OCI-M1 (cell line): ENCODE data around the gene ARHGEF12.
A peak's percentile ranks its signal among the peaks of the same experiment; 100 is the strongest.

Experiments used
- DNase-seq: peaks from one replicate; lab custom pipeline; 2025; lab: John Stamatoyannopoulos, UW

Gene ARHGEF12

DNA sequence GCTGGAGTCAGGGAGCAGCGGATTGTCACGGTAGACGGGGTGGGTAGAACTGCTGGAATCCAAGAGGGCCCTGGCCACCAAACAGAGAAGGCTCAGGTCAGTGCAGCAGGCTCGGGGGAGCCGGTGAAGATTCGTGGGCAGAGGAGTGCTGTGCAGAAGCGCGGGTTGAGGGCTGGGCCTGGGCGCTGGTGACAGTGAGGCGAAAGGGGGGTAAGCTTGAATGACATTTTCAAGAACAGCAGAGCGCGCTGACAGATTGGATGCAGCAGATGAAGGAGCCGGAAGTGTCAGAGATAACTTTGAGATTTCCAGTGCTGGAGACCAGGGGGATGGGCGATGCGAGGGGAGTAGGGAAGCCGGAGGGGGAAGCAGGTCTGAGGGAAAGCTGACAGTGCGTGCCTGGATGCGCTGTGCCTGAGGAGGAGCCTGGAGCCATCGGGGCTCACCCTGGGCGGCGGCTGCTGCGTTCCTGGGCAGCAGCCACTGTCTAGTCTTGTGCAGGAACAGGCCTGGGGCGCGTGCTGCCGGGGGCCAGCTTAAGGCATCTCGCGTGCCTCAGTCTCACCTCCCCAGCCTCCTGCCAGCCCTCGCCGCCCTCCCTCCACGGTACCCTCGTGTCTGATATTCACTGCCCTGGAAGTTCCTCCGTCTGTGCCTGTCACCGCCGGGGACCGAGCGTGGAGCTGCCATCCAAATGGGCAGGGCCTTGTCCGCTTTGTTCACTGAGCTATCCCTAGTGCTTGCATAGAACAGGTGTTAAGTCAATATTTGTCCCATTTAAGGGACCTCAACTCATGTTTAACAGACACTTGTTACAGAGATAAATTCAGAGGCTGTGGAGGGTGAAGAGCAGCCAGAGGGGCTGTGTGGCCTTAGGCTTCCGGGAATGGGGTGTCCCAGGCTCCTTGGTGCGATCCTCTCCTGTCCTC, 180.5 kb downstream of the ARHGEF12 start:
- DNase-seq = no peak

DNA sequence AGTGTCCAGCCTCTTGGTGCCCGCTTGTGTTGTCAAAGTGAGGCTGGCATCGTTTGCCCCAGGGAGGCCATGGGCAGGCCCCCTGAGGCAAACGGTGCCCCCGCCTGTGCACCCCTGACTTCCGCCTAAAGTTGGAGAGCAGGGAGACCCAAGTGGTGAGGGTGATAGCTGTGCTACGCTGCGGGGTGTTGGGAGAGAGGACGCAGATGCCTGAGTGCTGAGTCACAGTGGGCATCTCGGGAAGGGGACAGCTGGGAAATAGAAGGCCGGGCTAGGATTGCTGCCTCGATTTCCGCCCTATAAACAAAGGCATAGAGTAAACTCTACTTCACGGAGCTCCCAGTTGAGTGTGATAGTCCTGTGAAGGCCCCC, 181.2 kb downstream of the ARHGEF12 start:
- DNase-seq = no peak

GRCh38 chr11:120517801-120518291, 181.6 kb downstream of the ARHGEF12 start:
- no peak for DNase-seq

DNA sequence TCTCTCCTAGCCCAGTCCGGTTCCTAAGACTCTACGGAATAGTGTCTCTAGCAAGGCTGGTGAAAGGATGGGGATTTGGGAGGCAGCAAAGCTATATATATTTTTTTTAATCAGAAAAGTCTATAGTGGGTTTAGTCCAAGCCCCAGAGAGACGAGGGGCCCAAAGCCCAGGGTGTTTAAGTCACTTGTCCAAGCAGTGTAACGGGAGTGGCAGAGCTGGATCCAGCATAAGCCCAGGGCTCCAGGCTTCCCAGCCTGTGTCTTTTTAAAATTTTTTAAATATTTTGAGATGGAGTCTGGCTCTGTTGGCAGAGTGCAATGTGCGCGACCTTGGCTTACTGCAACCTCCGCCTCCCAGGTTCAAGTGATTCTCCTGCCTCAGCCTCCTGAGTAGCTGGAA, 182.1 kb downstream of the ARHGEF12 start:
- no peak for DNase-seq

- DNase-seq = no peak
Observed at GRCh38 chr11:120519474-120519873, 183.3 kb downstream of the ARHGEF12 start.

- no peak for DNase-seq
Observed at GRCh38 chr11:120520091-120520822, 184.0 kb downstream of the ARHGEF12 start.

DNA sequence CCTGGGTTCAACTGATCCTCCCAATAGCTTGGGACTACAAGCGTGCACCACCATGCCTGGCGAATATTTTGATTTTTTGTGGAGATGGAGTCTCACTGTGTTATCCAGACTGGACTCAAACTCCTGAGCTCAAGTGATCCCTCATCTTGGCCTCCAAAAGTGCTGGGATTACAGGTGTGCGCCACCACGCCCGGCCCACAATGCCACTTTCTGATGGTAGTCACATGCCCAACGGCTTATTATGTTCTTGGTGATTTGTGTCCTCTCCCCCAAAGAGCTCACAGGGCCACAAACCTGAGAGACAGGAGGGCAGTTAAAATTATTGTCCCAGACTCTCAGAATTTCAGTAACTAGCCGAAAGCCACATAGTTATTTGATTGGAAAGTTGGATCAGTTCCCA, 185.0 kb downstream of the ARHGEF12 start:
- no peak for DNase-seq

DNA sequence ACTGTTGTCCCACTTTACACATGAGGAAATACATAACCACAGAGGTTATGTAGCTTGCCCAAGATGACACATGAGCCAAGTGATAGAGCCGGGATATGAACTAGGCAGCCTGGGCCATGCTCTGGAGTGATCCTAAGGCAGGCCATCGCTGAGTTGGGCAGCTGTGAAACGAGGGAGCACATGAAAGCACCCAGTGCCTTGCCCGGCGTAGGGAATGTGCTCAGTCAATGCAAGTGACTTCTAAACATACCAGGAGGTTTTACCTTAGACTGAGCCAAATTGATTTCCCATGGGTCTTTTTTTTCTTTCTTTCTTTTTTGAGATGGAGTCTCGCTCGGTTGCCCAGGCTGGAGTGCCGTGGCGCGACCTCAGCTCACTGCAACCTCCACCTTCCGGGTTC, 185.8 kb downstream of the ARHGEF12 start:
- DNase-seq = no peak

- no peak for DNase-seq
Observed at GRCh38 chr11:120522736-120523135, 186.5 kb downstream of the ARHGEF12 start.

GRCh38 chr11:120523196-120523595, 187.0 kb downstream of the ARHGEF12 start:
- DNase-seq = no peak

GRCh38 chr11:120524536-120525085, 188.4 kb downstream of the ARHGEF12 start:
- DNase-seq = no peak

DNA sequence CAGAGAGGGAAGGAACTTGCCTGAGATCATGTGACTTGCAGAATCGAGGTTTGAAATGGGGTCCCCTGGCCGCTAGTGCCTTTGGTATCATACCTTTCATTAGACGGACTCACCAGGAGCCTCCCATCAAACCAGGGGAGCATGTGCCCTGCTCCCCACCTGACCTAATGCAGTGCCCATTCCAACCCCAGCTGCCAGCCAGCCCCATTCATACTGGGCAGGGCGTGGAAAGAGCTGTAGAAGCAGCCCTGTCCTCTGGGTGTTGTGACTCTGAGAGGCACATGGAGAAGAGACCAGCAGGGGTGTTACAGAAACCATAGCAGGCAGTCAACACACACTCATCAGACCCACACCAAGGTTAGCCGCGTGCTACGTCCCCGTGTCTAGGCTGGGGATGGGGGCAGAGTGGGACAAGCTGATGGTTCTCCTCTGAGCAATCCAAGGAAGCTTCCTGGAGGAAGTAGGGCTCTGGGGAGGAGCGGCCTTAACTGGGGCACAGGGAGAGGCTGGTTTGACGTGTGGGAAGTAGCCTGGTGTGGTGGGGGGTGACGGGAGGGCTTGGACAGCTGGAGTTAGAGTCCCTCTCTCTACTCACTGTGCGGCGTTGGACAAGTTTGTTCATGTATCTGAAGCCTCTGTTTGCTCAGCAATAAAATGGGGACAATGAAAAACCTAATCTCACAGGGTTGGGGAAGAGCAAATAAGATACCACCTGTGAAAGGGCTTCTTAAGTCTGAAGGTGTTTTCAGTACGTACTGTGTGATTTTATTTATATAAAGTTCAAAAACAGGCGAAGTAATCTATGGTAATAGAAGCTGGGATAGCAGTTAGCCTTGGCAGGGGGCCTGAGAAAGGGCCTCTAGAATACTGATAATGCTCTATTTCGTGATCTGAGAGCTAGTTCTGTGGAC, 189.3 kb downstream of the ARHGEF12 start:
- DNase-seq = no peak

DNA sequence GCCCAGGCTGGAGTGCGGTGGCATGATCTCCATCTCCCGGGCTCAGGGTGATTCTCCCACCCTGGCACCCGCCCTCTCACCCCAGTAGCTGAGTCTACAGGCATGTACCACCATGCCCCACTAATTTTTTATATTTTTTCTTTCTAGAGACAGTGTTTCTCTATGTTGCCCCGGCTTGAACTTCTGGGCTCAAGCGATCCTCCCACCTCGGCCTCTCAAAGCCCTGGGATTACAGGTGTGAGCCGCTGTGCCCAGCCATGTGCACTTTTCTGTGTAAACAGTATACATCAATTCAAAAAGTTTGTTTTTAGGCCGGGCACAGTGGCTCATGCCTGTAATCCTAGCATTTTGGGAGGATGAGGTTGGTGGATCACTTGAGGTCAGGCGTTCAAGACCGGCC, 190.0 kb downstream of the ARHGEF12 start:
- no peak for DNase-seq

DNA sequence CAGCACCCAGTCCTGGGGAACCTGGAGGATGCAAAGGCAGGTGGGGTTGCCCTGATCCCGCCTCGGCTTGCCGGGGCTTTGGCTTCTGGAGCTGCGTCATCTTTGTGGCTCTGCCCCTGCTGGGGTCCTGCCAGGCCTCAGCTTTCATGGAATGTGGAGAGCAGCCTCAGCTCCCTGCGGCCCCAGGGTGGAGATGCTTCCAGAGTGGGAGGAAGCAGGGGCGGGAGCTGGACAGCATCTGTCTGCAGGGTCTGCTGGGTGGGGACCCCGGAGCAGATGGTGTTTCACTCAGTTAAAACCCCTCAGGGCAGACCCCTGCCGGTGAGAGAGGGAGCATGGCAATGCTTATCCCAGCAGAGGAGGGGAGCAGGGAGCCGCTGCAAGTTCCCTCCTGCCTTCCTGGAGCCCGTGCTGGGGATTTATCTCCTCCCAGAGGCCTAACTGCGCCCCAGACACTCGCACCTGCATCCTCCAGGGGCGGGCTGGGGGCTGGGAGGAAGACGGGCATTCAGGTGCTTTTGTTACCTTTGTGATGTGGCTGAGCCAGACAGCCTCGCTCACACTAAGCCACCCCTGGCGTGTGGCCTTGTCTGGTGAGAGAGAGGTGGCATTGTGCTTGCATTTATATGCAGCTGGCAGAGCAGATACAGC, 191.0 kb downstream of the ARHGEF12 start:
- no peak for DNase-seq

- no peak for DNase-seq
Observed at GRCh38 chr11:120528749-120529148, 192.5 kb downstream of the ARHGEF12 start.

GRCh38 chr11:120529214-120529613, 193.0 kb downstream of the ARHGEF12 start:
- DNase-seq = no peak

DNA sequence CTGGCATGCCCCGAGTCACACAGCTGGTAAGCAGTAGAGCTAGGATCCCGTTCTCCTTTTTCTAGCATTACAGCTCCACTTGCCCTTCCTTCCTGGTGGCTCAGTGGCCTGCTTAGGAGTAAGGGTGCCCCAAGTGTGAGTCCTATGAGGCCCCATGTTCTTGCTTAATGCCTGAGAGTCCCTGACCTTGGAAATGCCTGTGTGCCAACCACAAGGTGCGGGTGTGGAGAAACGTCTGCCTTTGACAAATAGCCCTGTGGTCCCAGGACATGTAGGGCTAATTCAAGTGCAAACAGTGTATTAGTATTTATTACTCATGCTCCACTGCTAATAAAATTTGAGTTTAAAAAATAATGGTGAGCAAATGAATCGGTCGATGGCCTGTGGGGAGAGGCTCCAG, 193.7 kb downstream of the ARHGEF12 start:
- no peak for DNase-seq

GRCh38 chr11:120532082-120532831, 196.0 kb downstream of the ARHGEF12 start:
- DNase-seq = no peak

GRCh38 chr11:120532832-120533196, 196.6 kb downstream of the ARHGEF12 start:
- DNase-seq = peak; percentile 17

DNA sequence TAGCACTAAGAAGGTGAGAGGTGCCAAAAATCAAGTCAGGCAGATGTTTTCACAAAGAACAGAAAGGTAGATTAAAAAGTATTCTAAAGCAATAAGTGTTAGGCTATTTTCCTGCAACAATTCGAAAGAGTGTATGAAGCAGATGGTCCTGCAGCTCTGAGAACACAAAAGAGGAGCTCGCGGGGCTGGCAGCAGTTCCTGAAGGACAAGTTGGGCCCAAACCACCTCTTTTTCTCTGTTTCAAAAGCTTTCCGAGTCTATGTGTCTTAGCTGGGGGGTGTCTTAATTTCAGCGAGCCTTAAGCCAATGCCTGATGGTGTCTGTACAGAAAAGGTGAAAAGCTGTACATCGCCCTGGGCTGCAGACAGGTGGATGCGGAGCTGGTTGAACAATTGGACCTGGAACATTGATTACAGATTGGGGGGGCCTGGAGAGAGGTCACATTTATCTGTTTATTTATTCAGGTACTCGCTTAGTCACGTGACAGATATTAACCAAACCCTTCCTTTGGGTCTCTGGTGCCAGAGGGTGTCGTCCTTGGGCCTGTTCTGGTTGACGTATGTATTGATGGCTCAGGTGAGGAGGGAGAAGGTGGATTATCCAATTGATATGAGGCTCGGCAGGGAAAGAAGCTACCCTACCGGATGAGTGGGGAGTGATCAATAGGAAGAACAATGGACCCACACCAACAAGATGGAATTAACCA, 200.0 kb downstream of the ARHGEF12 start:
- DNase-seq = no peak
